K562 (cell line): Measurements from ENCODE around the gene PCNX4.

Experiments
- CTCF ChIP-seq, 3 experiments: IDR thresholded peaks in 2 of 3; conservative IDR thresholded peaks in 1 of 3; 2 replicates each; pipeline ENCODE4 v1.5.1; 2011 to 2012; ENCODE audit warnings: low read length in 3 of 3, mild to moderate bottlenecking in 3 of 3, control low read depth in 2 of 3, improper control_type of control experiment in 1 of 3, inconsistent platforms in 1 of 3, low read depth in 1 of 3, mixed read lengths in 1 of 3, moderate library complexity in 1 of 3; ENCODE audit not compliant: insufficient read depth in 2 of 3
- POLR2A ChIP-seq: fragments of 450-650 bp; conservative IDR thresholded peaks from 2 replicates; pipeline ENCODE4 v1.6.1; 2016

GRCh38 chr14:60153991-60154390, 62.3 kb downstream of the PCNX4 start:
- TF ChIP-seq CTCF (IDR thresholded peaks at IDR 0.05 in 2 of 3, conservative IDR thresholded peaks at IDR 0.05 in 1 of 3; ENCODE audit: insufficient read depth in 2 of 3, low read depth in 1 of 3, low read length in 3 of 3) (no peak), POLR2A (no peak)
